Spleen (tissue), 11 donors: ENCODE measurements around the gene LYRM4. TPM values are rescaled to one million over a fixed set of nuclear protein-coding genes. Genes with fewer than 3 reads are reported as not detected.

Experiments
- DNase-seq: peaks from one replicate; pipeline ENCODE4 v3.0.0-alpha.2; 2020
- H3K27ac ChIP-seq, 8 donors: fragments of 200-600 bp; sonication (generic) in 7 of 8; 1 replicate in 4 of 8; 2 replicates in 4 of 8; pipeline versions ENCODE4 v1.5.0 to v1.8.0; 2016 to 2021; ENCODE audit warnings: inconsistent platforms in 4 of 8, mild to moderate bottlenecking in 4 of 8, moderate library complexity in 1 of 8
- H3K27me3 ChIP-seq, 7 donors: fragments of 200-600 bp; sonication (generic) in 6 of 7; replicated peaks in 1 of 7; 1 replicate in 4 of 7; 2 replicates in 3 of 7; pipeline versions ENCODE4 v1.5.0 to v1.8.0; 2016 to 2021; ENCODE audit warnings: inconsistent platforms in 3 of 7, mild to moderate bottlenecking in 1 of 7
- H3K36me3 ChIP-seq, 6 donors: fragments of 200-600 bp; sonication (generic) in 5 of 6; 1 replicate in 4 of 6; 2 replicates in 2 of 6; pipeline versions ENCODE4 v1.5.0 to v1.8.0; 2016 to 2021; ENCODE audit warnings: inconsistent platforms in 2 of 6
- H3K4me1 ChIP-seq, 6 donors: fragments of 200-600 bp; sonication (generic) in 5 of 6; 1 replicate in 3 of 6; 2 replicates in 3 of 6; pipeline versions ENCODE4 v1.5.0 to v1.8.0; 2016 to 2021; ENCODE audit warnings: inconsistent platforms in 3 of 6
- H3K4me3 ChIP-seq, 8 donors: fragments of 200-600 bp; sonication (generic) in 7 of 8; 1 replicate in 4 of 8; 2 replicates in 4 of 8; pipeline versions ENCODE4 v1.5.0 to v1.8.0; 2016 to 2021; ENCODE audit warnings: inconsistent platforms in 4 of 8, mild to moderate bottlenecking in 4 of 8, moderate library complexity in 2 of 8
- H3K9me3 ChIP-seq, 8 donors: fragments of 200-600 bp; sonication (generic) in 7 of 8; 1 replicate in 4 of 8; 2 replicates in 4 of 8; pipeline versions ENCODE4 v1.5.0 to v1.8.0; 2016 to 2021; ENCODE audit warnings: inconsistent platforms in 4 of 8
- POLR2A ChIP-seq, 3 donors: fragments of 450-650 bp; IDR thresholded peaks; one replicate each; pipeline ENCODE4 v1.5.1; 2017; ENCODE audit warnings: antibody characterized with exemption in 3 of 3, mild to moderate bottlenecking in 1 of 3
- POLR2AphosphoS5 ChIP-seq, 3 donors: sonication (generic); formaldehyde crosslinking; IDR thresholded peaks; one replicate each; pipeline ENCODE4 v1.5.1; 2017; ENCODE audit warnings: antibody characterized with exemption in 3 of 3
- WGBS, 5 donors: extraction: QIAGEN DNeasy Blood & Tissue Kit in 3 of 5; methylation state at CpG; one replicate each; pipeline versions ENCODE4 v1.1.5 to v1.1.7; 2013 to 2018; 5-methylcytosine and 5-hydroxymethylcytosine counted together
- intact Hi-C: fragments of 100-400 bp; cut with DNase I; formaldehyde crosslinking; loops from one replicate; pipeline ENCODE4 v1.15.0; 2023; ENCODE audit warnings: low total_unique reads
- polyA plus RNA-seq, 3 donors: library from polyadenylated mRNA; stranded (reverse); fragments of 200-250 nt; gene quantifications; one replicate each; pipeline ENCODE4 v1.2.1, GENCODE V29; 2013
- total RNA-seq, 7 donors: library from RNA; depleted of rRNA in 3 of 7; stranded (reverse); fragments of >200 nt in 3 of 7; fragmentation: NEBNext Ultra II Directional in 4 of 7; extraction: Animal tissue kit (Norgen Biotek cat#: 25700) in 4 of 7; gene quantifications; one replicate each; pipeline versions ENCODE4 v1.1.0 to v1.2.1, GENCODE V29; 2016 to 2021
- TF ChIP-seq, protein P1 (sequence below), 11 experiments: fragments of 200-600 bp in 7 of 11; fragments of 450-650 bp in 4 of 11; sonication (generic) in 4 of 11; IDR thresholded peaks in 8 of 11; conservative IDR thresholded peaks in 3 of 11; 1 replicate in 7 of 11; 2 replicates in 4 of 11; pipeline versions ENCODE4 v1.4.0 to v1.8.0; 2016 to 2021; ENCODE audit warnings: antibody characterized with exemption in 11 of 11, inconsistent platforms in 4 of 11, mild to moderate bottlenecking in 1 of 11
- donor health status: healthy with polysubstance abuse.
- donor health status: DM: no; HTN: no; CAD: no; lungs with moderate emphysema.
- donor health status: DM: no; HTN: no; CAD: no.
- donor health status: Bipolar disorder and iron deficiency.
- donor health status: healthy.
- donor health status: DM: no; HTN: no; CAD: no.
- donor health status: DM: yes; HTN: yes; CAD: no.

The LYRM4 gene
- total and polyA plus RNA-seq, 10 donors: 32.1 to 58.1 (median 38.7) TPM

DNA sequence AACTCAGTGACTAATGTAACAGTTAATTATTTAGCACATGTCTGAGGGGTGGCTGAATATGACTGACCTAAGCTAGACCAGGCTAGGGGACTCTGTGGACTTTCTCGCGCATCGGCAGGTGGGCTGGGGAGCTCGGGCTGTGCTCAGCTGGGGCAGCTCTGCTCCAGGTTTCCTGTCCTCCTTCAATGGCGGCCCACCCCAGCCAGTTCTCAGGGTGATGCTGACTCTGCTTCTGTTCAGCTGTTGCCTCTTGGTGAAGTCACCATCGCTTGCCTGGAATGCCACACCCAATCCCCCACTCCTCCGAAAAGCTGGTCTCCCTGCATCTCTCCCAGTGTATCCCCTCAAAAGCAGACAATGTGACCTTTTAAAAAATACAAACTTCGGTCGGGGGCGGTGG is 155.6 kb downstream of the LYRM4 start:
- H3K4me3 ChIP-seq: no peak overlapping the region
- TF ChIP-seq, protein P1, sequence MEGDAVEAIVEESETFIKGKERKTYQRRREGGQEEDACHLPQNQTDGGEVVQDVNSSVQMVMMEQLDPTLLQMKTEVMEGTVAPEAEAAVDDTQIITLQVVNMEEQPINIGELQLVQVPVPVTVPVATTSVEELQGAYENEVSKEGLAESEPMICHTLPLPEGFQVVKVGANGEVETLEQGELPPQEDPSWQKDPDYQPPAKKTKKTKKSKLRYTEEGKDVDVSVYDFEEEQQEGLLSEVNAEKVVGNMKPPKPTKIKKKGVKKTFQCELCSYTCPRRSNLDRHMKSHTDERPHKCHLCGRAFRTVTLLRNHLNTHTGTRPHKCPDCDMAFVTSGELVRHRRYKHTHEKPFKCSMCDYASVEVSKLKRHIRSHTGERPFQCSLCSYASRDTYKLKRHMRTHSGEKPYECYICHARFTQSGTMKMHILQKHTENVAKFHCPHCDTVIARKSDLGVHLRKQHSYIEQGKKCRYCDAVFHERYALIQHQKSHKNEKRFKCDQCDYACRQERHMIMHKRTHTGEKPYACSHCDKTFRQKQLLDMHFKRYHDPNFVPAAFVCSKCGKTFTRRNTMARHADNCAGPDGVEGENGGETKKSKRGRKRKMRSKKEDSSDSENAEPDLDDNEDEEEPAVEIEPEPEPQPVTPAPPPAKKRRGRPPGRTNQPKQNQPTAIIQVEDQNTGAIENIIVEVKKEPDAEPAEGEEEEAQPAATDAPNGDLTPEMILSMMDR (IDR thresholded peaks at IDR 0.05 in 8 of 11, conservative IDR thresholded peaks at IDR 0.05 in 3 of 11): no peak
- TF ChIP-seq POLR2A (IDR thresholded peaks at IDR 0.05) (no peak), POLR2AphosphoS5 (IDR thresholded peaks at IDR 0.05) (no peak)
- WGBS, 5 donors: 91 to 98% (median 96%) methylated on average over 10 of the region's 10 CpGs
- DNase-seq: no peak
- intact Hi-C loops: no loop called here
- no peaks in the 10 kb centered on the region for H3K4me1 ChIP-seq
- peaks cover 0 to 31% (median 3%) of the 10 kb centered on the region in 6 donors for H3K36me3 ChIP-seq
- H3K27me3 ChIP-seq: no peaks in the 10 kb centered on the region
- no peak overlapping the region for H3K27ac ChIP-seq
- no peaks in the 10 kb centered on the region for H3K9me3 ChIP-seq

DNA sequence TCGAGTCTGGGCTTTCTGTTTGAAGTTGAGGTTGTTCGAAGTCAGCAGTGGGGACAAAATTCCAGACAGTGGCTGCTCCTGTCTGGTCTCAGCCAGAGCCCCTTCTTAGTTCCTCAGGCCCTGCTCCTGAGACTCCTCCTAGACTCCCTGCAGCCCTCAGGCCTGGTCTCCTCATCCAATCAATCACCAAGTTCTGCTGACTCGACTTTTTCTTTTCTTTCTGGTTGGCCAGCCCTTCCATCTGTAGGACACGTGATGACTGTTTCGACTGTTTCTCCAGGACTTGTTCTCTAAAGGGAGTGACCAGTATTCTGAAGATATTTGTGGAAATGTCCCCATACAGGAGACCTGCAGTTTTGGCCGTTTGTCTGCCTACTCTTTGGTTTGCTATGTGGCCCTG is 156.1 kb downstream of the LYRM4 start:
- 90 to 96% (median 92%) methylated on average over 6 of the region's 6 CpGs for WGBS, 5 donors
- no peaks in the 10 kb centered on the region for H3K9me3 ChIP-seq
- no peak for DNase-seq
- TF ChIP-seq POLR2AphosphoS5 (IDR thresholded peaks at IDR 0.05): no peak
- TF ChIP-seq POLR2A (IDR thresholded peaks at IDR 0.05): no peak
- TF ChIP-seq, protein P1 (IDR thresholded peaks at IDR 0.05 in 8 of 11, conservative IDR thresholded peaks at IDR 0.05 in 3 of 11): no peak
- peaks cover 0 to 26% (median 3%) of the 10 kb centered on the region in 6 donors for H3K36me3 ChIP-seq
- H3K27me3 ChIP-seq: no peaks in the 10 kb centered on the region
- H3K4me1 ChIP-seq: no peaks in the 10 kb centered on the region
- H3K4me3 ChIP-seq: no peak overlapping the region
- H3K27ac ChIP-seq: no peak overlapping the region
- intact Hi-C loops: no loop called here

DNA sequence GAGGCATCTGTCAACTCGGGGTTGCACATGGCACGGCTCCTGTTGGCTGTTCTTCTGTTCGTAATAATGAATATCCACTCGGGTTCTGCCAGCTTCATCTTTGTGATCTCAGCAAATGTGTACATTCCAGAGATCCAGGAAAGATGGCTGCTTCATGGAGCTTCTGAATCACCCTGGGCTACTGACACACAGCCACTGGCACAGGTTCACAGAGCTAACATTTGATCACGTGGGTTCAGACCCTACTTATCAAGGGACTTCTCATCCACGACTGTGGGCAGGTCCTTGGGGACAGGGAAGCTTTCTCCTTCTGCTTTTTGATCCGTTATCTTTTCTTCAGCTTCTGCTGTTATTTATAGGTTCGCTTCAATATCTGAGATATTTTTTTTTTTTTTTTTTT is 157.5 kb downstream of the LYRM4 start:
- Histone ChIP-seq H3K27ac (no peak overlapping the region), H3K27me3 (no peaks in the 10 kb centered on the region), H3K36me3 (peaks cover 0 to 12% (median under 1%) of the 10 kb centered on the region in 6 donors), H3K9me3 (no peaks in the 10 kb centered on the region), H3K4me3 (no peak overlapping the region), H3K4me1 (no peaks in the 10 kb centered on the region)
- 72 to 82% (median 77%) methylated on average over 8 of the region's 8 CpGs for WGBS, 5 donors
- DNase-seq: no peak
- intact Hi-C loops: no loop called here
- TF ChIP-seq POLR2AphosphoS5 (IDR thresholded peaks at IDR 0.05) (no peak), POLR2A (IDR thresholded peaks at IDR 0.05) (no peak)
- TF ChIP-seq, protein P1 (IDR thresholded peaks at IDR 0.05 in 8 of 11, conservative IDR thresholded peaks at IDR 0.05 in 3 of 11): no peak

DNA sequence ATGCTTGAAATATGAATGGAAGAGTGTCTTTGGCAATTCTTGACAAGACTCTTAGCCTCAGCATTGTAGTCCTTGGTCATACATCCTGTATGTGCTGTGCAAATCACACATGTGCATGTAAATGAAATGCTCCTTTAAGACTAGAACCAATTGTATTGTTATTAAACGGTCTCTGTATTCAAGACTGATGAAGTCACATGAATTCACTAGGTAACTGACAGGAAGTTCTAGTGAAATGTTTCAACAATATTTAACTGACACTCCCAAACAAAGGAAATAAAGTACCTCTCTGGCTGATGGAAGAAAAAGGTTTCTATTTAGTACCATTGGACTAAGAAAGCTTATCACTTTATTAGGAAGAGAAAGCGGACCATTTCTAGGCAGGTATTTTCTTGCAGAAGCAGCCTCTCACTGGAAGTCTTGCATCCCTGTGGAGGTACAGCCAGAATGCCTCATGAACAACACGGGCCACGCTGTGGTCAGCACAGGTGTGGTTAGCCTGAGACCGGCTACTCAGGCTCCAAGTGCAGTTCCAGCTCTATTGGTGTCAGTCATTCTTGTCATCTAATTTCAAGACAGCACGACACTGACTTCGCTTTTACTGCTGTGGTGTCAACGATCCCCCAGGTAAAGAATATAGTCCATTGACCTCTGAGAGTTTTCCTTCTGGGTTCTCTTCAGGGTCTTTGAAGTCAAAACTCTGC is 158.3 kb downstream of the LYRM4 start:
- no peak for TF ChIP-seq POLR2A (IDR thresholded peaks at IDR 0.05)
- TF ChIP-seq, protein P1 (IDR thresholded peaks at IDR 0.05 in 8 of 11, conservative IDR thresholded peaks at IDR 0.05 in 3 of 11): no peak
- no peak for TF ChIP-seq POLR2AphosphoS5 (IDR thresholded peaks at IDR 0.05)
- Histone ChIP-seq H3K27me3 (no peaks in the 10 kb centered on the region), H3K4me3 (no peak overlapping the region), H3K4me1 (no peaks in the 10 kb centered on the region), H3K27ac (no peak overlapping the region), H3K9me3 (no peaks in the 10 kb centered on the region), H3K36me3 (peaks cover 0 to 3% (median 0%) of the 10 kb centered on the region in 6 donors)
- 84 to 86% (median 85%) methylated on average over 8 of the region's 8 CpGs for WGBS, 5 donors
- intact Hi-C loops: no loop called here
- no peak for DNase-seq
